ENCODE results near the gene TENT5C.

Gene TENT5C

DNA sequence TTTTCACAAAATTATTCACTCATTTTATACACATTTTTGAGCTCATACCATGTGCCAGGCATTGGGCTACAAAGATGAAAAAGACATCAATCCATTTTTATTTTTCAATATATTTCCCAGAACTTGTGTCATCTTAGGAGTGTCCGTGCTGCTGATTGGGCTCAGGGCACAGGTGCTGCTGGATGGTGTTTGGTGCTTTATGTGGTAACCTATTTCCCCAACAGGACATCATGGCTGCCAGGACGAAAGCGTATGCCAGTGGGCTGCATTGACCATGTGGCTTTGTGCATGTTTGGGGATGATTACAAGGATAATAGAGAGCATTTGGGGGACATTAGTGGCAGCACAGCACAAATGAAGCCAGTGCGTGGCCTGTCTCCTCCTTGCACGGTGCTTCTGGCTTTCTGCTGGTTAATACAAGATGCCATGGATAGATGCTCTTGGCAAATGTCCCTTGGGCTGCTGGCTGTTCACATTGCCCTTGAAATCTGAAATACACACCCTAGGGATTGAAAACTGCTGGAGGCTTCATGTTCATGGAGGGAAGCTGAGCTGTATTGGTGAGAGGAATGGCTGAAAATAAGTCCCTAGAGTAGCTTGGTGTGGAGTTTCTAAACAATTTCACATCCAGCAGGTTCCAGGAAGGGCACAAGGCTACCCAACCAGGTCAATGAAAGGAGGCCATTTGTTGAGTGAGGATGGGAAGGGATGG lies 52.3 kb downstream of the TENT5C start:
- no peak for TF ChIP-seq ZFX (IDR thresholded peaks at IDR 0.05)
- TF ChIP-seq, protein P1, sequence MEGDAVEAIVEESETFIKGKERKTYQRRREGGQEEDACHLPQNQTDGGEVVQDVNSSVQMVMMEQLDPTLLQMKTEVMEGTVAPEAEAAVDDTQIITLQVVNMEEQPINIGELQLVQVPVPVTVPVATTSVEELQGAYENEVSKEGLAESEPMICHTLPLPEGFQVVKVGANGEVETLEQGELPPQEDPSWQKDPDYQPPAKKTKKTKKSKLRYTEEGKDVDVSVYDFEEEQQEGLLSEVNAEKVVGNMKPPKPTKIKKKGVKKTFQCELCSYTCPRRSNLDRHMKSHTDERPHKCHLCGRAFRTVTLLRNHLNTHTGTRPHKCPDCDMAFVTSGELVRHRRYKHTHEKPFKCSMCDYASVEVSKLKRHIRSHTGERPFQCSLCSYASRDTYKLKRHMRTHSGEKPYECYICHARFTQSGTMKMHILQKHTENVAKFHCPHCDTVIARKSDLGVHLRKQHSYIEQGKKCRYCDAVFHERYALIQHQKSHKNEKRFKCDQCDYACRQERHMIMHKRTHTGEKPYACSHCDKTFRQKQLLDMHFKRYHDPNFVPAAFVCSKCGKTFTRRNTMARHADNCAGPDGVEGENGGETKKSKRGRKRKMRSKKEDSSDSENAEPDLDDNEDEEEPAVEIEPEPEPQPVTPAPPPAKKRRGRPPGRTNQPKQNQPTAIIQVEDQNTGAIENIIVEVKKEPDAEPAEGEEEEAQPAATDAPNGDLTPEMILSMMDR (conservative IDR thresholded peaks at IDR 0.05): no peak
- no peak overlapping the region for H3K27ac ChIP-seq

DNA sequence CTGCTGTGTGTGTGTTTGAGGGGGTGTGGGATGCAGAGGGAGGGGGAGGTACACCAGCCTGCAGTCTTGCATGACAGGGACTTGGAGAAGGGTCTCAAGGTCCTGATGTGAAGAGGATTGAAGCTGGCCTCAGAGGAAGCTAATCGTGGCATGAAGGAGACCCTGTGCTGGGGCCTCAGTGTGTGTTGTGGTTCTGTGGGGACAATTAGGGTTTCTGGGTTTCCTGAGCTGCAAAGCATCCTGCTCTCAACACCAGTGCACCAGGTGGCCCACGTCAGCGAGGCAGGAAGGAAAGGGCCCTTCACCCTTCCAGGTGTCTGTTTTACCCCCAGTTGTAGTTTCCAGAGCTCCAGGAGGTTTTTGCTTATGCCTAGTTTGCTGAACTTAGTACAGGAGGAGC lies 52.8 kb downstream of the TENT5C start:
- H3K27ac ChIP-seq: no peak overlapping the region
- TF ChIP-seq, protein P1 (conservative IDR thresholded peaks at IDR 0.05): no peak
- TF ChIP-seq ZFX (IDR thresholded peaks at IDR 0.05): no peak

DNA sequence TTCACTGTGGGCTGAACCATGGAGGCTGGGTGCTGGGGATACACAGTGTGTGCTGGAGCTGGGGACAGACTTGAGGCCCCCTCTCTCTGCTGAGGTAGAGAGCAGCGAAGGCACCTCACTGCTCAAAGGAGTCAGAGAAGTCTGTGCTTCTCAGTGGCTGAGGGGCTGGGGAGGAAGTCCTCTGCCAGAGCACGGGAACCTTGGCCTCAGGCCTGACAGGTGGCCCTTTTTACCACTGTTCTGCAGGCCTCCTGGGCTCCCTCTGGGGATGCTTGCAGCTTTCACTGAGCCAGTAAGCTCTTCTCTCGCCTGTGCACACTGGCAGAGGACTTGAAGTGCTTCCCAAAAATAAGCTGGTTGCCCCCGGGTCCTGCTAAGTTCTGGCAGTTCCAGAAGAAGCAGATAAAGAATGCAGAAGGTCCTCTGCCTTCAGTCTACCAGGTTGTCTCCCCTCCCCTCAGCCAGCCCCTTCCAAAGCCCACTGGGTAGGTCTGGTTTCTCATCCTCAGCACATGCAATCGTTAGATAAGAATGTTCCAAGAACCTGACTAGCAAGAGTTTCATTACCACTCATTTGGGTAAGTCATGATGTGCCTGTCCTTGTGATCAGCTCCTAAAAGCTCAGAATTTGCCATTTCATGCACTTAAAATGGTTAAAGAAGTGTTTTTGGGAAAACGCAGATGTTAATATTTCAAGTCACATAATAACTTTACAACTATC lies 53.9 kb downstream of the TENT5C start:
- no peak overlapping the region for H3K27ac ChIP-seq
- no peak for TF ChIP-seq ZFX (IDR thresholded peaks at IDR 0.05)
- TF ChIP-seq, protein P1 (conservative IDR thresholded peaks at IDR 0.05): no peak

DNA sequence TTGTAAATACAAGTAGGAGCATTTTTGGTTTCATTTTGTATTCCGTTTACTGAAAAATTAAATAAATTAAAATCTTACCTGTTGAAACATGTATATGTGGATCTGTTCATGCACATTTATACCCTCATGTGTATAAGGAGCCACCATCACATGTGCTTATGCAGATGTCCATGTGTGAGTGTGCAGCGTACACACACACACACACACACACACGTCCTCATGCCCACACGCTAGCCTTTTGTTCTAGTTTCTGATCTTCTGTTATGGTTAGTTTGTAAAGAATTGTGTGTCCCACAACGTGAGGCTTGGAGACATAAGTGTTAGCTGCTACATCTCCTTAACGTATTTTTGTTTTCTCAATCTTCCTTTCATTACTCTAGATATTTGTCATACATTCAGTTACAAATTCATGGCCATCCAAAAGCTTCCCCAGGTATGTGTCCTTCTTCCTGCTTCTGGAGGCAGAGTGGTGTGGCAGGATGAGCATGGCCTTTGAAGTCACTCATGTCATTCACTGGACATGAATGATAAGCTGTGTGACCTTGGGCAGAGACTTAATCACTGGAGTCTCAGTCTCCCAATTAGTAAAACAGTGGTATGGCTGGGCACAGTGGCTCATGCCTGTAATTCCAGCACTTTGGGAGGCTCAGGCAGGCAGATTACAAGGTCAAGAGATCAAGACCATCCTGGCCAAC lies 54.6 kb downstream of the TENT5C start:
- no peak overlapping the region for H3K27ac ChIP-seq
- no peak for TF ChIP-seq ZFX (IDR thresholded peaks at IDR 0.05)
- TF ChIP-seq, protein P1 (conservative IDR thresholded peaks at IDR 0.05): no peak

DNA sequence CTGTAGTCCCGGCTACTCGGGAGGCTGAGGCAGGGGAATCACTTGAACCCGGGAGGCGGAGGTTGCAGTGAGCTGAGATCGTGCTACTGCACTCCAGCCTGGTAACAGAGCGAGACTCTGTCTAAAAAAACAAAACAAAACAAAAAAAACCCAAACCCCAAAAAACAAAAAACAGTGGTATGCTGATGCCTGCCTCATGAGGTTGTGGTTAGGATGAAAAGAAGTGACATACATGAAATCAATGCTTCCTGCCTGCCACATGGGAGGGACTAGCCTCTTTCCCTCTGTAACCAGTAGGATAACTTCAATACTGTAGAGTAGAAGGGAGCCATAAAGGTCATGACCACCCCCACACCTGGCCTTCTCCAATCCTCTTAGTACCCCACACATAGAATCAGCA lies 55.2 kb downstream of the TENT5C start:
- H3K27ac ChIP-seq: no peak overlapping the region
- TF ChIP-seq ZFX (IDR thresholded peaks at IDR 0.05): no peak
- TF ChIP-seq, protein P1 (conservative IDR thresholded peaks at IDR 0.05): no peak

DNA sequence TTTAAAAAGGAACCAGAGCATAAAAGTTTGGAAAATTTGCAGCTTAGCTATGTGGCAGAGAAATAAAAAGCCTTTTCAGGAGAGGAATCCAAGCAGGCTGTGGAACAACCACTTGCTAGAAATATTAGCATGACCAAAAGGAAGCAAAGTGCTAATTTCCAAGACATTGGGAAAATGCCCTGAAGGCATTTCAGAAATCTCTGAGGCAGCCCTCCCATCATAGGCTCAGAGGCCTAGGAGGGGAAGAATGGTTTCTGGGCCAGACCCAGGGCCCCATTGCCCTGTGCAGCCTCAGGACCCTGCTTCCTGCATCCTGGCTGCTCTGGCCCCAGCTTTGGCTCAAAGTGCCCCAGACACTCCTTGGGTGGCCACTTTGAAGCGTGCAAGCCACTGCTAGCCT lies 56.8 kb downstream of the TENT5C start:
- no peak overlapping the region for H3K27ac ChIP-seq
- TF ChIP-seq, protein P1 (conservative IDR thresholded peaks at IDR 0.05): no peak
- TF ChIP-seq ZFX (IDR thresholded peaks at IDR 0.05): no peak

All from C4-2B (cell line).